ENCODE data around the gene ID3.

Gene ID3

GRCh38 chr1:23593042-23593521 is 33.8 kb upstream of the ID3 start:
- H3K27ac ChIP-seq, result no peak overlapping the region
- no peak for TF ChIP-seq CTCF (conservative IDR thresholded peaks at IDR 0.05)

DNA sequence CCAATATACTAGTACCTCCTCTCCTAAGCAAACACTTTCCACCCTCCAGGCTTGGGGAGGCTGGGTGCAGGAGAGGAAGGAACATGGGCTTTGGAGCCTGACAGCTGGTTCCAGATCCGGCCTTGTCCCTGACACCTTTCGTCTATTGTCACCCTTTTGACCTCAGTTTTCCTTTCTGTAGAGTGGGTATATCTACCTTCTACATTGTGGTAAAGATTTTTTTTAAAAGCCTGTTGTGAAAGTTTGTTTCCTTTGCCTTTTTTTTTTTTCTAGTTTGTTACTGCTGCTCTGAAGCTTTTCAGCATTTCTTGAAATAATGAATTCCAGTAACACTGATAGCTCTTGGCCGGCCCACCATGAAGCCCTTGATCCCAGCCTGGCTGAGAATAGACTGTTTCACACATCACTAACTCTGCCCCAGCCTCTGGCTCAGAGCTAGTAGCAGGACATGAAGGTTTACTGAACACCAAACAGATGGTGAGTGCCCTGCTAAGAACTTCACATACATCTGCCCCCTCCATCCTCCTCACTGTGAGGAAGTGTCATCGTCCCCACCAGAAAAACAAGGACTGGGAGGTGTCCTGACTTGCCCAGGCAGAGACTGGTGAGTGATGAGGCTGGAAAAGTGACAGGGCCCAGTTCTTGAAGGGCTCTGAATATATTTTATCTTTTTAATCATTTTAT is 33.0 kb upstream of the ID3 start:
- no peak overlapping the region for H3K27ac ChIP-seq
- no peak for TF ChIP-seq CTCF (conservative IDR thresholded peaks at IDR 0.05)

DNA sequence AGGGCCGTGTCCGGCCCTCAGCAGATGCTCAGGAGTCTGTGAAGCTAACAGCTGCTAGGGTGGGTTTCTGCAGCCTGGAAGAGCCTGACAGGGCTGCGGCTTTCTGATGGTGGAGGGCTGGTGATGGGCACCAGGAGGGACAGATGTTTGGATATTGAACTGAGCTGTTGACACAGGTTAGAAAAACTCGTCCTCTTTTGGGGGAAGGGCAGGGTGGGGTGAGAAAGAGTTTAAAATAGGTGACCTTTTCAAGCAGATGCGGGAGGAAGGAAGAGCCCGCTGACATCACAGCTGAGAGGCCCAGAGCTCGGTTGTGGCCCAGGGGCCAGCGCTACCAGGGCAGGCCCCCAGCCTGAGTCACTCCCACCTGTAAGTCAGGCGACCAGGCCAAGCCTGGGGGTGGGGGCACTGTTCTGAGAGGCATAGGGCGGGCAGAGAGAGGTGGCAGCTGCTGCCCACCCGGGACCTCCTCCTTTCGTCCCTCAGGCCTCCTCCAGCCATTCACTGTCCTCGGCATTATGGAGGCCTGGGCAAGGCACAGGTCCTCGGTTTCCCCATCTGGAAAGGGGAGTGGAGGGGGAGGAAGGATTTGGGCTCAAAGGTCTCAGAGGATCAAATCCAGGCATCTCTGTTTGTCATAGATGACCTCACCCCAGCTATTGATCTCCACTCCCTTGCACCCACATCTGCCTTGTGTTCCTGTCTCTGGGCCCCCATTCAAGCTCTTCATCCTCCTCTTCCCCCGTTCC is 32.3 kb upstream of the ID3 start:
- no peak for TF ChIP-seq CTCF (conservative IDR thresholded peaks at IDR 0.05)
- no peak overlapping the region for H3K27ac ChIP-seq

DNA sequence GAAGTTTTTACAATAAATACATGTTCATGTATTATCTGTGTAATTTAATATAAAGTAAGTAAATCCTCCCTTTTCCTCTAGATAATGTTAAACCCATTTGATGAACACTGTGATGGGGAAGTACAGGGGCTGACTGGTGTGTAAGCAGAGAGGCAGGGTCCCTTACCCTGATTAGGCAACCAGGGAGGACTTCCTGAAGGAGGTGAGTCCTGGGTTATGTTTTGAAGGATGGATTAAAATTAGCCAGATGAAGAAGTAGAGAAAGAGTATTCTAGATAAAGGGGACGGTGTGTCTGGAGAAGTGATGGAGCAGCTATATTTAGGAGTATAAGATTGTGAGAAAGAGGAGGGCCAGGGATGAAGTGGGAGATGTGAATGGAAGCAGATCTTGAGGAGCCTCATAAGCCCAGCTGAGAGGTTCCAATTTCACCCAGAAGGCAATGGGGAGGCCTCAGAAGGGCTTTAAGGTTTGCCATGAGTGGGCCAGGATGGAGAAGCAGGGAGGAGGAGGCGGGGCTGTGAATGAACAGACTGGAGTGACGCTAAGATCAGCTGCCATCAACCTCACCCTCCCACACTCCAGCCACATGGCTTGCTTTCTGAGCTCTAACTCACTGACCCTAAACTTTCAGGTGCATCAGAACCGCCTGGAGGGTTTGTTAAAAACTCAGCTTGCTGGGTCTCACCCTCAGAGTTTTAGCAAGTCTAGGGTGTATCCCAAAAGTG is 30.9 kb upstream of the ID3 start:
- no peak for TF ChIP-seq CTCF (conservative IDR thresholded peaks at IDR 0.05)
- no peak overlapping the region for H3K27ac ChIP-seq

DNA sequence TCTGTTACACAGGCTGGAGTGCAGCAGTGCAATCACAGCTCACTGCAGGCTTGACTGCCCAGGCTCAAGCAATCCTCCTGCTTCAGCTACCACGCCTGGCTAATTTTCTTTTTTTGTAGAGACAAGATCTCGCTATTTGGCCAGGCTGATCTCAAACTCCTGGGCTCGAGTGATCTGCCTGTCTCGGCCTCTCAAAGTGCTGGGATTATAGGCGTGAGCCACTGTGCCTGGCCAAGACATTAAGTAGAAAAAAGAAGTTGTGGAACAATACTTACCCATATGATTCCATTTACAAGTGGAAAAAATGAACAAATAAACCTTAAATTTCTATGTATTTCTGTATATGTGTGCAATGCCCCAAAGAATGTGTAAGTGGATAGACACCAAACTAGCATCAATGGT is 30.3 kb upstream of the ID3 start:
- no peak overlapping the region for H3K27ac ChIP-seq

DNA sequence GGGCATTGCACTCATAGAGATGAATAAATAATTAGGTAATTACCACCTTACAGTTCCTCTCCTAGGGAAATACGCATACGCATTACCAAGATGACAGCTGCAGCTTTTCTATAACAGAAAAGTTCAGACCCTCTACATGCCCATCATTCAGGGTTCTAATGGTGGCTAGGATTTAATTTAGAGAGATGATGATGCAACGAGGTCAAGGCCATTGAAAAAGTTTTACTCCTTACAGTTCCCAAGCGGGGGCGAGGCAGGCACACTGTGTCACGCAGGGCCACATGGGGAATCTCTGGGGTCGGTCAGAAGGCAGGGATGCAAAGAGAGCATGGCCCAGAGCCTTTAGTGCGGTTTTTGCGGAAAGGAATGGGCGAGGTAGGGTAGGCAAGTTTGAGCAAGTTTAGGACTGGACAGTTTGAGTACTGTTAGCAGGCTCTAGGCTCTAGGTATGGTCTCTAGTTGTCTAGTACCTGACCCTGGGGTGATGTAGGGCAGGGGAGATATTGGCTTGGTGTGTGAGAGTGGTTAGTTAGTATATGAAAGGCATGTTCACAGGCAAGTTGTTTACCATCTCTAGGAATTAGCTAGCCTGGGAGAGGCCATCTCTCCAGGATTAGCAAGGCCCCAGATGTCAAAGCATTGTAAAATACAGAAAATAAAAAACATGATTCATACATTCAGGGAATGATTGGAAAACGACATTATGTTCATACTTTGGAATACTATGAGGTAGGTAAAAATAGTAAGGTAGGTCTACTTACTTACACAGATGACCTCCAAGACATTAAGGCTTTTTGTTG is 29.6 kb upstream of the ID3 start:
- no peak overlapping the region for H3K27ac ChIP-seq
- no peak for TF ChIP-seq CTCF (conservative IDR thresholded peaks at IDR 0.05)

More for the DNA sequence above, 30.3 kb upstream of the ID3 start:
- no peak for TF ChIP-seq CTCF (conservative IDR thresholded peaks at IDR 0.05)

All from VCaP (cell line).